SKM-1 treated with dmso at 0.1 percent for 144 hours (cell line): ENCODE data around the gene COL21A1.

ENCODE experiments used
- DNase-seq: peaks from one replicate; lab custom pipeline; 2025; ENCODE audit not compliant: unreplicated experiment; lab: John Stamatoyannopoulos, UW

COL21A1 gene

GRCh38 chr6:56050530-56051201 lies 196.7 kb downstream of the COL21A1 start:
- no peak for DNase-seq

DNA sequence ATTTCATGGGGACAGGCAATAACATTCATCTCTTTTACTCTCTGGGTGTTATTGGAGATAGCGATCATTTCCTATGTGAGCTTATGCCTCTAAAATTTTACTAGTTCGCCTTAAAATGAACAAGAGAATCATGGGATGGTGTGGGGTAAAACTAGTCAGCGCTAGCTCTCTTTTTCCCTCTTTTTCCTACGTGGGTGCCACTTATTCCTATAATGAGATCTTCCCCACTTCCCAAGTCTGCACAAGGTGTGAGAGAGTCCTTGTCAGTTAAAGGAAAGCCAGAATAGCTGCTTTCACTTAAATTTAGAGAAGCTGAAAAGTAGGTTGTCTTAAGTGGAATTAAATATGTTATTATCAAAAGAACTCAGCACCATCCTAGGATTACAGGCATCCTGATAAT lies 198.8 kb downstream of the COL21A1 start:
- no peak for DNase-seq

- DNase-seq = no peak
Measured at GRCh38 chr6:56047931-56048540, 199.3 kb downstream of the COL21A1 start.

DNA sequence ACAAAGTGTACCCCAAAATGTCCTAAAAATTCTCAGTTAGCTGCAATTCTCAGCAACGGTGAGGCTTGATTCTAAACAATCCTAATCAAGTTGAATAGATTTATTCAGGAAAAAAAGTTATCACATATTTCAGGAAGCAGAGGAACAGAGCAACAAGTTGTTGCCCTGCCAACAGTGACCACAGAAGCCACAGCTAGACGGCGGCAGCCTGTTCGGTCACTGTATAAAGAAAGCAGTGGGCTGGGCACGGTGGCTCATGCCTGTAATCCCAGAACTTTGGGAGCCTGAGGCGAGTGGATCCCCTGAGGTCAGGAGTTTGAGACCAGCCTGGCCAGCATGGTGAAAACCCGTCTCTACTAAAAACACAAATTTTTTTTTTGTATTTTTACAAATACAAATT lies 200.8 kb downstream of the COL21A1 start:
- peak; percentile 70 for DNase-seq

- DNase-seq = no peak
Measured at GRCh38 chr6:56043761-56044160, 203.6 kb downstream of the COL21A1 start.

- DNase-seq = no peak
Measured at GRCh38 chr6:56043076-56043475, 204.3 kb downstream of the COL21A1 start.

DNA sequence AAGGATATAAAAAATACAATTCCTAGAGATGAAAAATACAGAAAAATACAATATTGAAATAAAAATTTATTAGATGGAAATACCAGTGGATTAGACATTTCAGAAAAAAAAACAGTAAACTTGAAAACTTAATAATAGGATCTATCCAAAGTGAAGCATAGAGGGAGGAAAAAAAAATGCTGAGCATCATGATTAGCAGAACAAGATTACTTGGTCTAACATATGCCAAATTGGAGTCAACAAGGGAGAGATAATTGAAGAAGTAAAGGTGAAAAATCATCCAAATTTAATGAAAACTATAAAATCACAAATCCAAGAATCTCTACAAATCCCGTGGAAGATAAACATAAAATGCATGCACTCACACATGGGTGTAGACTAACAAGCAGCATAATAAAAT lies 205.8 kb downstream of the COL21A1 start:
- no peak for DNase-seq

DNA sequence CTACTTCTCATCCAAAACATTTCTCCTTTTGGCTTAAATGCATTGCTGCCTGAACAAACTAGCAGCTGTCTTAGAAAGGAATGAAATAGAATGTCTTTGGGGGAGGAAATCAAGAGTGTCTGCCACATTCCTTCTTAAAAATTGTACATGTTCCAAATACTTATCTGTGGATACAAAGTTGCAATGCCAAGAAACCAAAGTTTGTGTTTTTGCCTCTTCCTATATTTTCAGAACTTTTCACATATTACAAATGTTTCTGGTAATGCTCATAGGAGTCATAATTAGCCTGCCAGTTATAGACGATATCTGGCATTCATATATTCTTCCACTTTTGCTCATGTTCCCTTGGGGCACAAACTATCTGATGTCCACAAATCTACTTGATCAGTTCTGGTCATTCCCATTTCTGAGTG lies 206.5 kb downstream of the COL21A1 start:
- DNase-seq = no peak

DNA sequence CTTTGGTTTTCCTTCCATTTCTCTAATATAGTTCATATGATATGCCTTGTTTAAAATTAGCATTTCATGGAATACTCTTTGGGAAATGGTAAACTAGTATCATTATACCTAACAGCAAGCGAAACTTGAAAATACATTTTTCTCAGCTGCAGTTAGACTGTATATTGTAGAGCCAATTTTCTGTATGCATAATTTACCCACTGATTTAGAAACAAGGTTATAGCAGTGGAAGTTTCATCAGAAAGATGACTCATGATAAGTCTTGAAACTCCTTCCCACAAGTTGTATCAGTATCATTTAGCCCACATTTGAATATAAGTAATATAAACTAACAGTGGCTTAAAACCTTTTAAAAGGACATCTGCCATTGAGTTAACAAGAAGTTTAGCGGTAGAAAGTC lies 207.2 kb downstream of the COL21A1 start:
- DNase-seq = no peak

DNA sequence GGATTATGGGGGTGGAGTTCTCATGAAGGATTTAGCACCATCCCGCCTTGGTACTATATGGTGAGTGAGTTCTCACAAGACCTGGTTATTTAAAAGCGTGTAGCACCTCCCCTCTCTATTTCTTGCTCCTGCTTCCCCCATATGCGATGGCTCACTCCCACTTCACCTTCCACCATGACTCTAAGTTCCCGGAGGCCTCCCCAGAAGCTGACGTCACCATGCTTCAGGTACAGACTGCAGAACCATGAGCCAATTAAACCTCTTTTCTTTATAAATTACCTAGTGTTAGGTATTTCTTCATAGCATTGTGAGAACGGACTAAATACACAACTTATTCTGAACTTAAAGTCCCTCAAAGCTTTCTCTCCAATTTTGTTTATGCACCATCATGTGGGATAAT lies 208.6 kb downstream of the COL21A1 start:
- no peak for DNase-seq

- DNase-seq = no peak
Measured at GRCh38 chr6:56037601-56038000, 209.8 kb downstream of the COL21A1 start.

GRCh38 chr6:56036916-56037600 lies 210.3 kb downstream of the COL21A1 start:
- DNase-seq = no peak

GRCh38 chr6:56033401-56033800 lies 214.0 kb downstream of the COL21A1 start:
- no peak for DNase-seq

DNA sequence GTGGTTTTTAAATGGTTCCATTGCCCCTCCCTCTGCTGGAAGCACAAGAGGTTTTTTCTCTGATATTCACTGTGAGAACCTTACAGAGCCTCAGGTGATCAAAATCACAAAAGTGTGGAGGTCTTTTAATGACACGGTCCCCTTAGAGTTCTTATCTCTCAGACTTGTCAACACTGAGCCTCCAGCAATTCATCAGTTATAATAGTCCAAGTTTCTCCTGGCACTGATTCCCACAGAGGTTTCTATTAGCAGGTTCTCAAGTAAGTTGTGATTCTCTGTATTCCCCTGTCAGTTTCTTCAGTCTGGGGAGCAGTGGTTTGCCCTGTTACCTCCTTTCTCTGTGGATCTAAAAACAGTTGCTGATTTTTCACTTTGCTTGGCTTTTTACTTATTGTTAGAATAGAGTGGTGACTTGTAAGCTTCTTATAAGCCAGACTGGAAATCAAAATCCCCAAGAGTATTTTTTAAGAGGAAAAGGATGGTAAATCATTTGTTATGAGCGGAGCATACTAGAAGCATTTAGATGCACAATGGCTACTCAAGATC lies 214.6 kb downstream of the COL21A1 start:
- DNase-seq = no peak

DNA sequence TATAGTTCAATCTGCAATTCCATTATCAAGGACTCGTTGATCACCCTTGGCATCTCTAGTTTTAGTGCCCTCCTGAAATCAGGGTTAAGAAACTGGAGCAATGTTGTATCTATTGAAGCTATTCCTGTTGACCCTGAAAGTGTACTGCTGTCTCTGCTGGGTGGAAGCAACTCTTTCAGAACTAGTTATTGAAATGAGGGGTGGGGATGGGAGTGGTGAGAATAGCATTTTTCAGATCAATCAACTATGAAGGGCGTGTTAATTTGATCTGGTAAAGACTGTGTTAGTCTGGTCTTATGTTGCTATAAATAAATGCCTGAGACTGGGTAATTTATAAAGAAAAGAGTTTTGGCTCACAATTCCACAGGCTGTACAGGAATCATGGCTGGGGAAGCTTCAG lies 219.5 kb downstream of the COL21A1 start:
- no peak for DNase-seq

- DNase-seq = no peak
Measured at GRCh38 chr6:56026455-56027180, 220.8 kb downstream of the COL21A1 start.

DNA sequence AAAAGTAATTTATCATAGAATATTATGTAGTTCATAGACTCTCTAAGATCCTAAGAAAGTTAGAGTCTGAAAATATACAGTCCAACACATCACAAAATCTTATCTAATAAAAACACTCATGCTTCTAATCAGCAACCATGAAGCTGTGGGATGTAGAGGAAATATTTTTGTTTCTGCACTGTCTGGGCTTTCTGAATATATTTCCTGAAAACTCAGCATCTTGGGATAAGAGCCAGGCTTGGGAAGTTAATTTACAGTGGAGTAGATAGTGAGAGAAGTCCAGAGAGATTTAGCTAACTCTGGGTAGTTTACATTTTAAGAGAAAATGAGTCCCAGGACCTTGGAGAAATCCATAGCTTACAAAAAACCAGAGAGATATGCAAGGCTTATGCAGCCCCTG lies 221.6 kb downstream of the COL21A1 start:
- no peak for DNase-seq

- DNase-seq = no peak
Measured at GRCh38 chr6:56024931-56025330, 222.4 kb downstream of the COL21A1 start.

DNA sequence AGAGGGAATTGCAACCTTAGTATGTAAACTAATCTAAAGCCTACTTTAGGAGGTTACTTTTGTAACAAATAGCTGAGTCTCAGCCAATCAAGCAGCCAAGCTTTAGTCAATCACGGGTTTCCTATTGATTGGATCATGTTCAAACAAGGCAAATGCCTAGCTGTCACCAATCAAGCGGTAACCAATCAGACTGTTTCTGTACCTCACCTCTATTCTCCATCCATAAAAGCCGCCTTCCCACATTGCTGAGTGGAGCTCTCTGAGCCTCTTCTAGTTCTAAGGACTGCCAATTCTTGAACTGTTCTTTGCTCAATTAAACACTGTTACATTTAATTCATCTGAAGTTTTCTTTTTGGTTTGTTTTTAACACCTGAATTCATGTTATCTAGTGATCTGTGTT lies 223.6 kb downstream of the COL21A1 start:
- no peak for DNase-seq

- DNase-seq = no peak
Measured at GRCh38 chr6:56022678-56023077, 224.7 kb downstream of the COL21A1 start.

GRCh38 chr6:56021943-56022342 lies 225.4 kb downstream of the COL21A1 start:
- DNase-seq = no peak
